ENCODE measurements around the gene SLC25A21.

Gene SLC25A21

DNA sequence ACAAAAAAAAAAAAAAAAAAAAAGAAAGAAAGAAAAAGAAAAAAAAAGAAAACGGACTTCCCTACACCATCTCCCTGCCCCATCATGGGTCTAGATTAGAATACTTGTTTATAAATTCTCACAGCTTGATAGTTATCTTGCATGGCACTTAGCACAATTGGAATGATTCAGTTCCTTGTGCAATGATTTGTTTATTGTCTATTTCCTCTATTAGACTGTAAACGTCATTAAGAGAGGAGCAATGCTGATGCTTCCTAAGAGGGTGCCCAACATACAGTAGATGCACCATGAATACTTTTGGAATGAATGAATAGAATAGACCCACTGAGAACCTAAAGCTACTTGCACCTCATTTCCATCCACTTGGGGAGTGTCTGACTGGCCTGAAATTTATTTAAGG is 469.9 kb downstream of the SLC25A21 start:
- TF ChIP-seq POLR2AphosphoS5 (IDR thresholded peaks at IDR 0.05; ENCODE audit: low read depth, low read length) = no peak
- TF ChIP-seq, protein P1, sequence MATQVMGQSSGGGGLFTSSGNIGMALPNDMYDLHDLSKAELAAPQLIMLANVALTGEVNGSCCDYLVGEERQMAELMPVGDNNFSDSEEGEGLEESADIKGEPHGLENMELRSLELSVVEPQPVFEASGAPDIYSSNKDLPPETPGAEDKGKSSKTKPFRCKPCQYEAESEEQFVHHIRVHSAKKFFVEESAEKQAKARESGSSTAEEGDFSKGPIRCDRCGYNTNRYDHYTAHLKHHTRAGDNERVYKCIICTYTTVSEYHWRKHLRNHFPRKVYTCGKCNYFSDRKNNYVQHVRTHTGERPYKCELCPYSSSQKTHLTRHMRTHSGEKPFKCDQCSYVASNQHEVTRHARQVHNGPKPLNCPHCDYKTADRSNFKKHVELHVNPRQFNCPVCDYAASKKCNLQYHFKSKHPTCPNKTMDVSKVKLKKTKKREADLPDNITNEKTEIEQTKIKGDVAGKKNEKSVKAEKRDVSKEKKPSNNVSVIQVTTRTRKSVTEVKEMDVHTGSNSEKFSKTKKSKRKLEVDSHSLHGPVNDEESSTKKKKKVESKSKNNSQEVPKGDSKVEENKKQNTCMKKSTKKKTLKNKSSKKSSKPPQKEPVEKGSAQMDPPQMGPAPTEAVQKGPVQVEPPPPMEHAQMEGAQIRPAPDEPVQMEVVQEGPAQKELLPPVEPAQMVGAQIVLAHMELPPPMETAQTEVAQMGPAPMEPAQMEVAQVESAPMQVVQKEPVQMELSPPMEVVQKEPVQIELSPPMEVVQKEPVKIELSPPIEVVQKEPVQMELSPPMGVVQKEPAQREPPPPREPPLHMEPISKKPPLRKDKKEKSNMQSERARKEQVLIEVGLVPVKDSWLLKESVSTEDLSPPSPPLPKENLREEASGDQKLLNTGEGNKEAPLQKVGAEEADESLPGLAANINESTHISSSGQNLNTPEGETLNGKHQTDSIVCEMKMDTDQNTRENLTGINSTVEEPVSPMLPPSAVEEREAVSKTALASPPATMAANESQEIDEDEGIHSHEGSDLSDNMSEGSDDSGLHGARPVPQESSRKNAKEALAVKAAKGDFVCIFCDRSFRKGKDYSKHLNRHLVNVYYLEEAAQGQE (IDR thresholded peaks at IDR 0.05; ENCODE audit: insufficient read depth in 1 of 2, low read depth in 2 of 2, low read length in 2 of 2) = no peak
- TF ChIP-seq TAF1 (IDR thresholded peaks at IDR 0.05; ENCODE audit: borderline replicate concordance, insufficient read depth, low read length) = no peak
- TF ChIP-seq FOXP2 (optimal IDR thresholded peaks at IDR 0.05; ENCODE audit: borderline replicate concordance, extremely low read depth, extremely low read length, insufficient read depth) = no peak
- TF ChIP-seq SIN3A (IDR thresholded peaks at IDR 0.05; ENCODE audit: borderline replicate concordance, insufficient read depth, low read length) = no peak

DNA sequence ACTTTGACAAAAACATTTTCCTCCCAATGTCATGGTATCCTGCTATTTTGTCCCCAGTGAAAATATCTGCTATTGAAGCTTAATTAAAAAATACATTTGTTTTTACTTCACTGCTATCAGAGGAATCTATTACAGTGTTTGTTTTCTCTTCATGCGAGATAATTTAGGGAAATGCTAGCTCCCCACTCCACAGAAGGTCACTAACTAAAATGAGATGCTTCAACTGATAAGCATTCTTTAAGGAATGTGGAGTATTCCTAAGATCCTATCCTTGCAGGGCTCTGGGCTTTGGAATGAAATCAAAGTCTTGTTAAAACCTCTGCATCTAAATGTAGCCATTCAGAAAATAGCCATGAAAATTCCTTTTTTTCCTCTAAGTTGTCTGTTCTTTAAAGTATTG is 471.3 kb downstream of the SLC25A21 start:
- TF ChIP-seq, protein P1 (IDR thresholded peaks at IDR 0.05; ENCODE audit: insufficient read depth in 1 of 2, low read depth in 2 of 2, low read length in 2 of 2) = no peak
- TF ChIP-seq POLR2AphosphoS5 (IDR thresholded peaks at IDR 0.05; ENCODE audit: low read depth, low read length) (no peak), TAF1 (IDR thresholded peaks at IDR 0.05; ENCODE audit: borderline replicate concordance, insufficient read depth, low read length) (no peak), SIN3A (IDR thresholded peaks at IDR 0.05; ENCODE audit: borderline replicate concordance, insufficient read depth, low read length) (no peak)

DNA sequence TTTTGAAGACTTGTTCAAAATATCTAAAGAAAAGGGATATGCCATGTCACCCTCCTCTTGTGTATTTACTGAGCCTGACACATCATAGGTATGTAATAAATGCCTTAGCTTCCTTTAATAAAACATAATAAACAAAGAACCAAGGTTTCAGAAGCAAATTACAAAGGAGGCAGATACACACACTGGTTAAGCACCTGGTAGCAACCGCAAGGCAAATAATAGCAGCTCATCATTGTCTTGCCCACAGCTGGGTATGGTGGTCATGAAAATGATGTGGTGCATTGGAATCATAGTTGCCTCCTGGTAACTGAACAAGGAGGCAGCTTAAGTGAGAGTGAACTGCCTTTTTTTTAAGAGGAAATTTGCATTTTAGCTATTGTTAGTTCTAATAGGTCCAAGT is 471.8 kb downstream of the SLC25A21 start:
- TF ChIP-seq, protein P1 (IDR thresholded peaks at IDR 0.05; ENCODE audit: insufficient read depth in 1 of 2, low read depth in 2 of 2, low read length in 2 of 2) = no peak
- TF ChIP-seq POLR2AphosphoS5 (IDR thresholded peaks at IDR 0.05; ENCODE audit: low read depth, low read length) = no peak

DNA sequence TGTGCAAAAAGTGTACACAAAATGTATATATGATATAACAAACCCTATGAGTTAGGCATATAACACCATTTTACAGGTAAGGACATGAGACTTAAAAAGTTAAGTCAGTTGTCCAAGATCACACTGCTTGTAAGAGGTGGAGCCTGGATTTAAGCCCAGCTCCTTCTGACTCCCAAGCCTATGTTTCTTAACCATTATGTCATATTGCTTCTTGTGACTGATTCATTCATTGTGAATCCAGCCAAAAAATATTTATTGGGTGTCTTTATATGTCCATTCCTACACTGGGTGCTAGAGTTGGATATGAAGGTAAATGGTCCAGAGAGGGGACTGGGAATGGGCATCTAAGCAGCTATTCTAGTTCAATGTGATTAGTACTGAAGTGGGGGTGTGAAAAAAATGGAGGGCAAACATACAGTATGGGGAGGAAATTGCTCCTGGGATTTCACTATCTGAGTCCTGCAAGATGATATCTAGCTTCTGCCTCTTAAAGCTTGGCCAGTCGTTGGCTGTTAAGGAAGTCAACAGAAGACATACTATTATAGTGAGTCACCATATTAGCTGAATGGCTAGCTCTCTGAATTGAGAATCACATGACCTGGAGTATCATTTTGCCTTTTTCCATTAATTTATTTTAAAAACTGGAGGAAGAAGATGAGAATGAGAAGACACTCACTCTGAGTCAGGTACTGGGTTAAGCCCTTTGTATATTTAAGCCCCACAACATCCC is 481.9 kb downstream of the SLC25A21 start:
- TF ChIP-seq TAF1 (IDR thresholded peaks at IDR 0.05; ENCODE audit: borderline replicate concordance, insufficient read depth, low read length) (no peak), POLR2AphosphoS5 (IDR thresholded peaks at IDR 0.05; ENCODE audit: low read depth, low read length) (no peak), SIN3A (IDR thresholded peaks at IDR 0.05; ENCODE audit: borderline replicate concordance, insufficient read depth, low read length) (no peak), FOXP2 (optimal IDR thresholded peaks at IDR 0.05; ENCODE audit: borderline replicate concordance, extremely low read depth, extremely low read length, insufficient read depth) (no peak)
- TF ChIP-seq, protein P1 (IDR thresholded peaks at IDR 0.05; ENCODE audit: insufficient read depth in 1 of 2, low read depth in 2 of 2, low read length in 2 of 2) = no peak

DNA sequence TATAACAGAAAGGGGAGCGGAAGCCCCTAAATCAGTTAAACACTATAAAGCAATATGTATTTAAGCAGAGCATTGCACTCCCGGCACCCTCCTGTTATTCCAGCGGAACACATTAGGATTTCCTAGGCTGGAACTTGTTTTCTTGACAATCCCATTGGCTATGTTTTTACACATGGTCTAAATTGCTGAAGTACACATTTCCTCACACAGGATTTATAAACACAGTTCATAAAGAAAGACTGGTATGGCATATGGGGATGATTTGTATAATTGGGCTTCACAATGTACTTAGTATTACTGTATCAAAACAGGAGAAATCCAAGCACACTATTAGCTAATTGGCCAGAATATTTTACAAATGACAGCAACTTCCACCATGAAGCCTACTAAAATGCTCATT is 487.5 kb downstream of the SLC25A21 start:
- TF ChIP-seq SIN3A (IDR thresholded peaks at IDR 0.05; ENCODE audit: borderline replicate concordance, insufficient read depth, low read length) (no peak), FOXP2 (optimal IDR thresholded peaks at IDR 0.05; ENCODE audit: borderline replicate concordance, extremely low read depth, extremely low read length, insufficient read depth) (no peak), POLR2AphosphoS5 (IDR thresholded peaks at IDR 0.05; ENCODE audit: low read depth, low read length) (no peak), TAF1 (IDR thresholded peaks at IDR 0.05; ENCODE audit: borderline replicate concordance, insufficient read depth, low read length) (no peak)
- TF ChIP-seq, protein P1 (IDR thresholded peaks at IDR 0.05; ENCODE audit: insufficient read depth in 1 of 2, low read depth in 2 of 2, low read length in 2 of 2) = no peak
